HS-27A (cell line): ENCODE results near the gene ZNF423.
"Not testable (repeated sequence)": the region's sequence is repeated elsewhere in the genome, so short reads cannot be mapped to it uniquely, and the experiment has no call there.

ENCODE experiments used
- DNase-seq: peaks from one replicate; pipeline ENCODE4 v3.0.0-alpha.2; 2012; ENCODE audit warnings: low read depth, missing footprints

The ZNF423 gene

DNA sequence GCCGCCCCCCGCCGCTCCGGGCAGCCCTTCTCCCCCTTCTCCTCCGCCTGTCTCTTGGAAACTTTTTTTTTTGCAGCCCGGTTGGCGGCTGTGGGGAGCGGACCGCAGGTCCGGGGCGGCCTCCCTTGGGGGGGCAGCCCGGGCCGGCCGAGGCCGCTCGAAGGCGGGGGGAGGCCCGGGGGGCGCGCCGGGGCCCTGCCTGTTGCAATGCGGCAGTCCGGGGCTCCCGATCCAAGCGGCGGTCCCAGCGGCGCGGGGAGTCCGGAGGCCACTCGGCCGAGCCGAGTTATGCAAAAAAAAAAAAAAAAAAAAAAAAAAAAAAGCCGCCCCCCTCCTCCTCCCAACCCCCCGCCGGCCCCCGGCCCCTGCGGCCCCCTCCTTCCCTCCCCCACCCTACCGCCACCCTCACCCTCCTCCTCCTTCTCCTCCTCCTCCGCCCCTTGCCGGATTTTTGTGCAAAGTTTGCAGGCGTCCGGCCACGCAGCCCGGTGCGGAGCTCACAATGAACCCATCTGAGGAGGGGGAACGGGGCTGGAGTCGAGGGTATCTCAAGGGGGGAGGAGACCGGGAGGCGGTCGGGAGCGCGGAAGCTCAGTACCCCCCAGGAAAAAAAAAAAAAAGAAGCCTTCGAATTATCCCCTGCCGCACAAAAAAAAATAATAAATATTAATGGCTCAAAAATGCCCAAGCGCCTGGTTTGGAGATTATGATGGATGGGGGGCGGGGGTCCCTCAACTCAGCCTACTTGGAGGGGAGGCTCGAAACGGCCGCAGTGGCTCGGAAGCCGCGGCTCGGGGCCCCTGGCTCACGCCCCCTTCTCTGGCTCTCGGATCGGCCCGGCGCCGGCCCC is at the start of gene ZNF423:
ZNF423 (minus strand) TSS at position 291 of the 850 bp plus-strand sequence. CDS start 338 bp downstream, outside the sequence.
- no peak for DNase-seq

DNA sequence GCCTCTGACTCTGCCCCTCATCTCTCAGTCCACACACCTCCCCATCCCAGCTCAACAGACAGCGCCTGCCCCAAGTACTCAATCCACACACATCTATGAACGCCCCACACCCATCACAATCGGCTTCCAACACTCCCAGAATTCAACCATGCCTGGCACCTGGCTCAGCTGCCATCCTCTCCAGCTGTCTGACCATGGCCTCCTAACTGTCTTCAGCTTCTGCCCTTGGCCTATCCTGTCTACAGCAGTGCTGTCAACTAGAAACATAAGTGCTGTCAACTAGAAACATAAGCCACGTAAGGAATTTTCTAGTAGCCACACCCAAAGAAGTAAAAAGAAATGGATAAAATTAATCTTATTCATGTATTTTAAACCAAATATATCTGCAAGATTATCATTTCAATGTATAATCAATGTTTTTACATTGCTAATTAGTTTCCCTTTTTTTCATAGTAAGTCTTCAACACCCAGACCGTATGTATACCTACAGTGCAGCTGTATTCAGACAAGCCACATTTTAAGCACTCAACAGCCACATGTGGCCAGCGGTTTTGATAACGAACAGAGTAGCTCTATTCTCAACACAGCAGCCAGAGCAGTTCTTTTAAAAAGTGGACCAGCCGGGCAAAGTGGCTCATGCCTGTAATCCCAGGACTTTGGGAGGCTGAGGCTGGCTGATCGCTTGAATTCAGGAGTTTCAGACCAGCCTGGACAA is 48.6 kb upstream of the ZNF423 start:
- DNase-seq: no peak

DNA sequence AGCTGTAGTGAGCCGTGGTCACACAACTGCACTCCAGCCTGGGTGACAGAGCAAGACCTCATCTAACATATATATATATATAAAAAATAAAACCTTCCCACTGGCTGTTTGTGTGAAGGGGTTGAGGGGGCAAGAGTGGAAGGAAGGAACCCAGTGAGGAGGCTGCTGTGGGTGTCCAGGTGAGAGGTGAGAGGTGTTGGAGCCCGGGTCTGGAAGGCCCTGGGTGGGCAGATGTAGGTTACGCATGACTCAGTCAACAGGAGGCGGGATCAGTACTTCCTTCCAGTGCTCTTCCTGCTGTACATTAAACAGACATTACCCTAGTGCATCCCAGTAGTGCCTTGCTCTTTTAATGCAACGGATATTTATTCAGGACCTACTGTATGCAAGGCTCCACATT is 47.0 kb upstream of the ZNF423 start:
- DNase-seq: no peak

- DNase-seq: no peak
Observed at GRCh38 chr16:49901711-49902110, 45.8 kb upstream of the ZNF423 start.

DNA sequence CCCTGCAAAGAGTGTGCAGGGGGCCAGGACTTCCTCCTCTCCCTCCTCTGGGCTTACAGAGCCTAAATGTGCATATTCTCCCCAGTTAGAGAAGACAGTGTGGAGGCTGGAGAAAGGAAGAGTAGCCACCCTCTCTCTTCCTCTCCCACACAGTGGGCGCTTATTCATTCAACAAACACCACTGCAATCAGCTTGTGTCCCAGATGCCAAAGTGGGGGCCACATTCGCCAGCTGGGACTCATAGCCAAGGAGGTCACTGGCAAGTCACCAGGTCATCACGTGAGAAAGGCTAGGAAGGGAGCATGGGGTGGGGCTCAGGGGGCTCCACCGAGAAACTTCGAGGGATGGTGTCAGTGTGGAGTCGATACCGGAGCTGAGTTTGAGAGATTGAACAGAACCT is 45.0 kb upstream of the ZNF423 start:
- no peak for DNase-seq

GRCh38 chr16:49899991-49900695 is 44.2 kb upstream of the ZNF423 start:
- DNase-seq: no peak

- no peak for DNase-seq
Observed at GRCh38 chr16:49896447-49896964, 40.6 kb upstream of the ZNF423 start.

- DNase-seq: no peak
Observed at GRCh38 chr16:49890876-49891275, 35.0 kb upstream of the ZNF423 start.

DNA sequence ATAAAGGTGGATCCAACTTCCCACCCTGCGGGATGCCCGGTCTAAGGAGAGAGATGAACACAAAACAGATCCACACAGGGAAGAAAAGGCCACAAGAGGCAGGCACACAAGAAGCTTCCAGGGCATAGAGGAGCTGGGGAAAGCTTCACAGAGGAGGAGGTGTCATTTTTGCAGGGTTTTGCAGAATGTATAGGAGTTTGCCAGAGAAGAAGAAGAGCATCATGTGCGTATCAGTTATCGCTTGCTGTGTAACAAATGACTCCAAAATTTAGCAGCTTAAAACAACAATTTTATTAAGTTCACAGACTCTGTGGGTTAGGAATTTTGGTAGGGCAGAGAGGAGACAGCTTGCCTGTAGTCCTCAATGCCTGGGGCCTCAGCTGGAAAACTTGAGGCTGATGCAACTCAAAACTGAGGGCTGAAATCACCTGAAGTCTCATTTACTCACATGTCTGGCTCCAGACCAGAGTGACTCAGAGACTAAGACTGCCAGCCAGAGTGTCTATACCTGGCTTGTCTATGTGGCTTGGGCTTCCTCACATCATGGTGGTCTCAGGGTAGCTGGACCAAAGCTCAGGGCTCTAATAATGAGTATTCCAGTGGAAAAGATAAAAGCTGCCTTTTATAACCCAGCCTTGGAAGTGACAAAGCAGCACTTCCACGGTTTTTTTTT is 33.9 kb upstream of the ZNF423 start:
- no peak for DNase-seq

- no peak for DNase-seq
Observed at GRCh38 chr16:49886554-49887094, 30.7 kb upstream of the ZNF423 start.

GRCh38 chr16:49884033-49885015 is 28.4 kb upstream of the ZNF423 start:
- no peak for DNase-seq

- DNase-seq: no peak
Observed at GRCh38 chr16:49883076-49884014, 27.4 kb upstream of the ZNF423 start.

GRCh38 chr16:49881890-49882289 is 26.0 kb upstream of the ZNF423 start:
- no peak for DNase-seq

DNA sequence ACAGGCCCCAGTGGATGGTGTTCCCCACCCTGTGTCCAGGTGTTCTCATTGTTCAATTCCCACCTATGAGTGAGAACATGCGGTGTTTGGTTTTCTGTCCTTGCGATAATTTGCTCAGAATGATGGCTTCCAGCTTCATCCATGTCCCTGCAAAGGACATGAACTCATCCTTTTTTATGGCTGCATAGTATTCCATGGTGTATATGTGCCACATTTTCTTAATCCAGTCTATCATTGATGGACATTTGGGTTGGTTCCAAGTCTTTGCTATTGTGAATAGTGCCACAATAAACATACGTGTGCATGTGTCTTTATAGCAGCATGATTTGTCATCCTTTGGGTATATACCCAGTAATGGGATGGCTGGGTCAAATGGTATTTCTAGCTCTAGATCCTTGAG is 22.6 kb upstream of the ZNF423 start:
- not testable (repeated sequence) for DNase-seq

GRCh38 chr16:49876716-49877129 is 20.8 kb upstream of the ZNF423 start:
- DNase-seq: no peak

DNA sequence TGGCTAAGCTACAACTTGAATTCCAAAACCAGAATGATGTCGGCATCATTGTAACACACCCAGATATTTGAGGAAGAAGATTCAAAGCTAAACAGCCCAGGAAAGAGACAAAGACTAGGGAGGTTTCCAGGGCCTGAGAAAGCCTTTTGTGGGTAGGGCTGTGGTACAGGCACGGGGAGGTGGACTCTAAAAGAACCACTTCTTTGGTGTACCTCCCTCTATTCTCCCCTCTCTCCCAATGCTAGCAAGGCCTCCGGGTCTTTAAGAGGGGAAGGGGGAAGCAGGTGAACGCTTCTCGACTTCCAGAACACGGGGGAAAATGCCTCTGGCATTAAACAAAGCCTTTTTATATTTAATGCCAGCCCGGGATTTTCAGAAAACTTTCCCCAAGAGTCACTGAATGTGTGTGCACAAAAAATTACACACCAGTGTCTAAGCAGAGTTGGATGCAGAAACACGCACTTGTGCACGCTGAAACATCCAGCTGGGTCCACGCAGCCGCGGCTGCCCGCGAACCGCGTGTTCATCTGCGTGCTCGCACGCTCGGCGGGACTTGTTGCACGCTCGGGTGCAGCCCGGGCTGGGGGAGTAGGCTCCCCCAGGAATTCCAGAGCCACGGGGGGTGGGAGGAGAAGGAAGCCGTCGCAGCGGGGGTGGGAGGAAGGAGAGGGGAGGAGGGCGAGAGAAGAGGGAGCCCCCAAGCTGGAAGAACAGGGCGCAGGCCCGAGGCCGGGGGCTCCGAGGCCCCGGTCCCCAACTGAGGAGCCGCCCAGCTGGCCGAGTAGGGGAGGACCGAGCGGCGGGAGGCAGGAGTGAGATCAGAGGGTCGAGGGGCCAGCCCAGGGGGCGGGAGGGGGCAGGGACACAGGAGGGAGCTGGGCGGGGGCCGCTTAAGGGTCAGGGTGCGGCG is 20.1 kb upstream of the ZNF423 start:
- DNase-seq: no peak

- no peak for DNase-seq
Observed at GRCh38 chr16:49874613-49875237, 18.8 kb upstream of the ZNF423 start.

GRCh38 chr16:49871824-49872223 is 15.9 kb upstream of the ZNF423 start:
- not testable (repeated sequence) for DNase-seq
